ENCODE data around the gene CSF2. TPM values are rescaled to one million over a fixed set of nuclear protein-coding genes. Genes with fewer than 3 reads are reported as not detected.

CSF2 gene
- total RNA-seq, 1 donor, result not detected

DNA sequence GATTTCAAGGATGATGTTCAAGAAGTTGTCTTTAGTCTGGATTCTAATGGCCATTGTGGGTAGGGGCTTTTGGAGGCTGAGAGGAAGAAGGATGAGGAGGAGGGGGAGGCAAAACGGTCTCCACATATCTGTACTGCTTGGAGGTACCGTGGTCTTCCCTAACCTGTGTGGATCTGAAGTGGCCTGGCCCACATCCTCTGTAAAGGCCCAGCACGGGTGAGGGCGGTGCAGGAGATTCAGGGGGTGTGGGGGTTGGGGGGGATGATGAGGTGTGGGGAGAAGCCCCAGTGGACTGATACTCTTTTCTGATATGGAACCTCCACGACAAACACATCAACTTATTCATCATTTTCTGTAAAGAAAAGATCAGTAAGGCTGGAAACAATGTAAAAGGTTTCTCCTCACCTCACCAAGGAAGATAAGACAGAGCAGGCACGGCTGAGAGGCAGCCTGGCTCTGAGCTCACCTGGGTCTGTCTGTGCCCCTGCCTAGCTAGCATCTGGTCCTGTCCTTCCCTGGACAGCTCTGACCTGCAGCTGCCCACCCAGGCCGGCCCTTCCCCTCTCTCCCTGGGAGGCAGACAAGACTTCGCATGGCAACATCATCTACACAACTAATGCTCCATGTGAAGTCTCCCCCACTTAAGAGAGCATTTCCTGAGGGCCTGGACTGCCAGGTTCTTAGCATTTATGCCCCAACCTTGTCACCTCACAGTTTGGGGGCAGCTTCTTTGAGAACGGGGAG, 18.7 kb upstream of the CSF2 start:
- no peak for DNase-seq (ENCODE audit: low read depth in 2 of 3, low spot score in 2 of 3)

DNA sequence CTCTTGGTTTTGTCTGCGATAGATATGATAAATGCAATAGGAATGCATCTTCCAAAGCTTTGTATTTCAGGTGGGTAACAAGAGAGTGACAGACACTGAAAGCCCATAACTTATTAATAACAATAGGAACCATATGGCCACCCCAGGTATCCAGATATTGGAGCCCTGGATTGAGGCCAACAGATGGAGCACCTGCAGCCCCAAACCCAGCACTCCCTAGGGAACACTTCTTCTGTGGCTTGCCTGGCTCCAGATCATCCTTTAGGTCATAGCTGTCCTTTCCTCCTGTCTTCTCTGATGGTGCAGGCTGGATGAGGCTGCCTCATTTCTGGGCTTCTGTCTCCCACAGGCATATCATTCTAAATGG, 18.2 kb upstream of the CSF2 start:
- no peak for DNase-seq (ENCODE audit: low read depth in 2 of 3, low spot score in 2 of 3)

DNA sequence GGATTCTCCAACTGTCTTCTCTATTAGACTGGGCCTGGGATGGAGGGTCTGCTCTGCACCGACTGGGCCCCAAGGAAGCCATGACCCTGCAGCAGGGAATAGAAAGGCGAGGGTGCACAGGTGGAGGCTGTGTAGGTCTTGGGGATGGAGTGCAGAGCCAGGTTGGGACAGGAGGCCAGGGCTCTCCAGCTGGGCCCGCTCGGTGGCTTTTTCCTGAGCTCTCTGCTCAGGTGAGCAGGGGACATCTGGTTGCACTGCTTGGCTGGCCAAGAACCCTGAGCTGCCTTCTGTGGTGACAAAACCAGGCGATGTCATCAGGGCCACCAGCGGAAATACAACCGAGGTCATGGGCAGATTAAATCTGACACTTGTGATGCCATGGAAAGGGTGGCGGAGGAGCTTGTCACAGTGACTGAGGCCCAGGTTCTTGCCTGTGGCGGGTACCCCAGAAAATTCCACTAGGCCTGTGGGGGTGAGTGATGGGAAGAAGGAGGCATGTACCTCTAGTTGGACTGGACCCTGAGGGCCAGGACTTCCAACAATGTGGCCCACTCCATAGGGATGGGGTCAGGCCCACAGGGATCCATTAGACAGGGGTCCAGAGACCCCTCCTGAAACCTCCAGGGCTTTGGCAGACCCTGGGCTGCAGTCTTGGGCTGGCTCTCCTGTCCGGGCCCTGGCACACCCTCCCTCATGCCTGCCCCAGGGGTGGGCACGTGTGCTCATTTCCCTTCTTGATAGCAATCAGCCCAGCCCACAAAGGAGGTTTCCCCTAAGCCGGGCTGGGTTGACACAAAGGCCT, 17.6 kb upstream of the CSF2 start:
- DNase-seq (ENCODE audit: low read depth in 2 of 3, low spot score in 2 of 3), result peak in 2 of 3 donors; percentile 65 to 88

DNA sequence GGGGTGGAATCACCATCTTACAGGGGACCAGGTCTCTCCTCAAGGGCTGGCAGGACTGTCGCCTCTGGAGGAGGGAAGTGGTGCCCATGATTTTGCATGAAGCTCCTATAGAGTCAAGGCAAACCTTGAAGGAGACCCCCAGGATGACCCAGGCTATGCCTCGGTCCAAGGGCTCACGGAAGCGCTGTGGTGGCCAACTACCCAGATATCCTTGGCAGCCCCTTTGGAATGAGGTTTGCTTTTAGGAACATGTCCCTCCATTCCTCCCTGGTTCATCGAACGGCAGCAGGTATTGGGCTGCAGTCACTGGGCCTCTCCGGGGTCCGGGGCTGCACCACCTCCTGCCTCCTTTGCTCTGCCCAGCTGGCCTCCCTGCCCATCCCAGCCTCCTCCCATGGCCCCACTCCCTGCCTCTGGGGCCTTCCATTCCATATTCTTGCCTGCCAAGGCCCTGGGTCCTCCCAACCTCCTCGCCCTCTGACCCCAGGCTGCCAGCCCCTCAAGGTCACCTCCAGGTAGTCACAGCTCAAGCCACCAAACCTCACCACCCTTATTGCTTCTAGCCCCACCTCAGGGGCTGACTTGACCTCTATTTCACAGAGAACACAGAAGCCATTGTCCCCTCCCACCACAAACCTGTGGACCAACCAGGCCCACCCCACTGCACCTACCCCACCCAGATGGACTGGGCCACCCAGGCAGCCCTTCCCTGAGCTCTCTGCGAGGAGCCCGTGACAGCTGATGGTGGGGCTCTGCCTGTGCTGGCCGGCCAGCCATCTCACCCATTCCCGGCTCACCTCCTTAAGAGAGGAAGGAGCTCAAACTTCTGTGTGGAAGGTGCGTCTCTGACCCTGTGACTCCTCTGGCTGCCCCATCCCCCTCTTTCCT, 16.7 kb upstream of the CSF2 start:
- no peak for DNase-seq (ENCODE audit: low read depth in 2 of 3, low spot score in 2 of 3)

DNA sequence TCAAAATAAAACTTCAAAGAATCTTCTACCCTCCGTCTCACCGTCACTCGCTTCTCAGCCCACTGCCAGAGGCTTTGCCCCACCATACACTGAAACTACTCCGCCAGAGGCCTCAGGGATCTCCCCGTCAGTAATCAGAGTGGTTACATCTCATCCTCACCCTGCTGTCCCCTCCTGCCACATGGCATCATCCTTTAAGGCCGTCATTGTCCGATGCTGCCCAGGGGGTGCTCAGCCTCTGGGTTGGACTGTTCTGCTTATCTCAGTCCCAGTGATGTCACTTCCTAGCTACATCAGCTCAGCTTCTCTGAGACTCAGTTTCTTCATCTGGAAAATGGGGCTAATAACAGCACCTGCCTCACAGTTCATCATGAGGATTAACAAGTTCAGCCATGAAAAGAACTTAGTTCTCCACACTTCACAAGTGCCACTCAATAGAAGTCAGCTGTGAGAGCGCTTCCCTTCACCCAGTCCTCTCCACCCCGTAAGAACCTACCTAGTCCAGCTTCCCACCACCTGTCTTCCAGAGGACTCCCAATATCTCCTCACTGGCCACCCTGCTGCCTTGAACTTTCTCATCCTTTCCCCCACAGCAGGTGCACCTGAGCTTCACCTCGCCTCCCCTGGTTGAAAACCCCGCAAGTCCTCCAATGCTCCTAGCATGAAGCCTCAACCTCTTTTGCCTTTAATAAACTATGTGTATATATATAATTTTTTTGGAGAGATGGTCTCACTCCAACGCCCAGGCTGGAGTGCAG, 15.9 kb upstream of the CSF2 start:
- no peak for DNase-seq (ENCODE audit: low read depth in 2 of 3, low spot score in 2 of 3)

DNA sequence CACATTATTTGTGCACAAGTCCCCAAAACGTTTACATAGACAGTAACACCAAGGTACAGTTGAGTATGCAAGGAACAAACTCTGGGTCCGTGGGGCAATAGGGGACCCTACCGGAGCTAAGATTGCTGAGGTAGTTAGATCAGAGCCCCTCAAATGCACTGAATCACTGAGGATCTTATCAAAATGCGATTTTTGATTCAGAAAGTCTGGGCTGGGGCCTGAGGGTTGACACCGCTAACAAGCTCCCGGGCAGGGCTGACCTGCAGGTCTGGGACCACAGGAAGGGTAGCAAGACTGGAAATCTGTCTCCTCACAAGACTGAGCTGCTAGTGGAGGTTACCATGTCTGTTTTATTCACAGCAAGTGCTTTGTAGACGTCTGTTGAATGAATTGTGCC, 14.9 kb upstream of the CSF2 start:
- no peak for DNase-seq (ENCODE audit: low read depth in 2 of 3, low spot score in 2 of 3)

DNA sequence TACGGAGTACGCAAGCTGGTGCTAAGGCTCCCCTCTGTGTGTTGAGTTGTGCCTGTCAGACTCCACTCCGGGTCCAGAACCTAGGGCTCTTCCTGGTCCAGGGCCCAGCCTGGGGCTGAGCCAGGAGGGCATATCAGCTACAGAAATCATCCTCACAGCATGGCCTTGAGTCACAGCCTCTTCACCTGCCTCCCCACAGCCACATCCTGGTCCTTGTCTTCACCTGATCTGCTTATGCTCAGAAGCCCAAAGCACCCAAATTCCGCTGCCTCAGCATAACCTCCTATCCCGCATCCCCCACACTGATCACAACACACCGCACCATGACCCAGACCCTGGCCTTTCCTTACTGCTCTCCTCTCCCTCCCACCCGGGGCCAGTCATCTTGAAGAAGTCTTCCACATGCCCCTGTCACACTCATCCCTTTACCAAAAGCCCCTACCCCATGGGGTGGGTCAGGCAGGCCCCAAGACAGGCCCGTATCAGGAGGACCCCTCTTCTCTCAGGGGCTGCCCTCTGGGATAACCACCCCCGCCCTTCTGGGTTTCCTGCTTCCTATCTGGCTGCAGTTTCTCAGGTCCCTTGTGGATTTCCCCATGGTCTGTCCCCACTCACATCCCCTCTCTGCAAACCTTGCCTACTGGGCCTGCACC, 14.4 kb upstream of the CSF2 start:
- no peak for DNase-seq (ENCODE audit: low read depth in 2 of 3, low spot score in 2 of 3)

DNA sequence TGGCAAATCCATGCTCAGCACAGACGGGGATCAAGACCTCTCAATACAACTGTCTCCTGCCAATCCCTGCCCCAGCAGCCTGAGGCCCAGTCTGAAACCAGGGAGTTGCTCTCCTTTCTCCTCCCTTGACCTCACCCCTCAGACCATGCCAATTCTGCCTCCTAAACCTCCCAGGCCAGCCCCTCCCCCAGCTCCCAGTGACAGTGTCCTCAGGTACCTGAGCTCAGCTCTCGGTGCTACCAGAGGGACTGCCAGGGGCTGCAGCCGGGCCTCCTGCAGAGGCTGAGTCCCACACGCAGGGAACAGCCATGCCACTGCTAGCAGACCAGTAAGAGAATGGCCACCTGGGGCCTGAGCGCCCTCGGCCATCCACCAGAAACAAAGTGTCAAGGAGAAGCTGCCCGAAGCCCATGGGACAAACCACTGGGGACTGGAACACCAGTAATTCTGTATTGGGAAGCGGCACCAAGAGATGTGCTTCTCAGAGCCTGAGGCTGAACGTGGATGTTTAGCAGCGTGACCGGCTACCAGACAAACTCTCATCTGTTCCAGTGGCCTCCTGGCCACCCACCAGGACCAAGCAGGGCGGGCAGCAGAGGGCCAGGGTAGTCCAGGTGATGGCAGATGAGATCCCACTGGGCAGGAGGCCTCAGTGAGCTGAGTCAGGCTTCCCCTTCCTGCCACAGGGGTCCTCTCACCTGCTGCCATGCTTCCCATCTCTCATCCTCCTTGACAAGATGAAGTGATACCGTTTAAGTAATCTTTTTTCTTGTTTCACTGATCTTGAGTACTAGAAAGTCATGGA, 13.7 kb upstream of the CSF2 start:
- no peak for DNase-seq (ENCODE audit: low read depth in 2 of 3, low spot score in 2 of 3)

DNA sequence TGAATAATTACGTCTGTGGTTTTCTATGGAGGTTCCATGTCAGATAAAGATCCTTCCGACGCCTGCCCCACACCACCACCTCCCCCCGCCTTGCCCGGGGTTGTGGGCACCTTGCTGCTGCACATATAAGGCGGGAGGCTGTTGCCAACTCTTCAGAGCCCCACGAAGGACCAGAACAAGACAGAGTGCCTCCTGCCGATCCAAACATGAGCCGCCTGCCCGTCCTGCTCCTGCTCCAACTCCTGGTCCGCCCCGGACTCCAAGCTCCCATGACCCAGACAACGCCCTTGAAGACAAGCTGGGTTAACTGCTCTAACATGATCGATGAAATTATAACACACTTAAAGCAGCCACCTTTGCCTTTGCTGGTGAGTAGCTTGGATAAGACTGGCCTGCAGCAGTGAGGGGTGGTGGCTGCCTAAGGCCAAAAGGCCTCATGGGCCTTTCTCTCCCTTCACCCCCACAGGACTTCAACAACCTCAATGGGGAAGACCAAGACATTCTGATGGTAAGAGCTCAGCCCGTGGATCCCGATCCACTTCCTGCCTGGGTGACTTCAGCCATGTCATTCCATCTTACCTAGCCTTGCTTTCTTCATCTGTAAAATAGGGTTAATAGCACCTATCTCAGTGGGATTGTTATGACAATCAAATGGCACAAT, 13.0 kb upstream of the CSF2 start, which contains the start of gene IL3:
TSS of gene IL3 (plus strand) at position 155 of the 661 bp plus-strand sequence. CDS start at position 207, 52 bp downstream.
- no peak for DNase-seq (ENCODE audit: low read depth in 2 of 3, low spot score in 2 of 3)

DNA sequence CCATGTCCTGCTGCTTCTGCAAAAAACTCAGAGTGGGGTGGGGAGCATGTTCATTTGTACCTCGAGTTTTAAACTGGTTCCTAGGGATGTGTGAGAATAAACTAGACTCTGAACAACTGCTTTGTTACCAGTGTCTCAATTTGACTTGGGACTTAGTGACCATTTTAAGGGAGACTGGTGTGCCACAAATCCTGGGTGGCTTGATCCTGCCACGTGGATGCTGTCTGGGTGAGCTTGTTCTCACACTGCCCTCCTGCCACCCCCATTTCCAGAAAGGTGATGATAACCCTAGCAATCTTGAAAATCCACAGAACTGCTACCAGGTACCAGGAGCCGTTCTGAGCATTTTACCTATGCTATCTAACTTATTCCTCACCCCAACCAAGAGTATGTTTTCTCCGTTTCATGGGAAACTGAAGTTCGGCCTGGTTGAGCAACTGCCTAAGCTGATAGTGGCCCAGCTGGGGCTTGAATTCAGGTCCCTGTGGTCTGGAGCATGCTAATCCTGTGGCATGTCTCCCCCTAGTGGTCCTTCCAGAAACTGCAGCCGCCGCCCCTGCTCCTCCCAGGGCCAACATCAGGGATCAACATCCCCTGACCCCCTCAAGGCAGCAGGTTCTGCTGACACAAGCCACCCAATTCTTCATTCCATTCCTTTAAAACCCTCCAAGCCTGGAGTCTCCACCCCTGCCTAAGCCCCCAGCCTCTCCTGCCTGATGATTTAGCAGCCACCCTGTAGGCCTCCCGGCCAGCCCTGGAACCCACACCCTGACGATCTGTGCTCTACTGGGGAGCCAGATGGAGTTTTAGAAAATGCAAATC, 10.3 kb upstream of the CSF2 start:
- peak; percentile 53 to 72 (median 55) for DNase-seq (ENCODE audit: low read depth in 2 of 3, low spot score in 2 of 3)

DNA sequence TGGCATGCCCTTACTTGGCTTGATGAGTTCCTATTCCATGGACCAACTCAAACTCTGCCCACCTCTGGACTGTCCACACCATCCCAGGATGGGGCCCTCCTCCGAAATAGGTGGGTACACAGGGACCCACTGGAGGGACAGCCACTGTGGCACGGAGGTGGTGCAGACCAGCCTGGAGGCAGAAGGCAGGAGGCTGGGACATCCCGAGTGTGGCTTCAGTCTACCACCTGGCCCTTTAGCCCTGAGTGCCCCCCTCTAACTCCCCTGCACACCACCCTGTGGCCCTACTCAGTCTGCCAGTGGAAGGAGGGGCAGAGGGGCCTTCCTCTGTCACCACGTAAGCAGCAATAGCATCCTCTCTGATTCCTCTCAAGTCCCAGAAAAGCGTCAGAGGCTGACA, 9.4 kb upstream of the CSF2 start:
- DNase-seq (ENCODE audit: low read depth in 2 of 3, low spot score in 2 of 3), result no peak

DNA sequence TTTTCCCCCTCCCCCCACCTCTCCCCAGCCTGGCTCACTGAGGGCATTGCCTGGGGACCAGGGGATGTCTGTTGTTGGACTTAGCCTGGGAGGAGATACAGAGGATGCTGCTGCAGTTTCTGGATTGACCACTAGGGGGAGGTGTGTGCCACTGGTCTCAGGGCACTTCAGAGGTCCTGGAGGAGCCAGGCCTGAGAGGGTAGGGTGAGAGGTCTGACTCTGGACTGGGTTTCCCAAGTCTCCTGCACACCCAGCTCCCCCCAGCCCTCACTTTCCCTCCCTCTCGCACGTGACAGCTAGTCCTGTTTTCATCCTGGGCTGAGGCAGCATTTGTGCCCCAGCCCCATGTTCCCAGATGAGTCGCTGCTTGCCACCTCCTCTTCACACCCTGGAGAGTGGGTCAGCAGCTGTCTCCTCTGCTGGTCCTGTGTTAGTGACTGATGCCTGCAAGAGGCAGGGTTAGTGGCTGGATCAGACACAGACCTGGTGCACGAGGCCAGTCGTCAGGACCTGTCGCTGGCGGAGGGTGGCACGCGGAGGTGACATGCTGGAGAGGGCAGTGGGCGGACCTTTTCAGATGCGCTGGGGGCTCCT, 8.8 kb upstream of the CSF2 start:
- peak; percentile 64 to 76 (median 67) for DNase-seq (ENCODE audit: low read depth in 2 of 3, low spot score in 2 of 3)

DNA sequence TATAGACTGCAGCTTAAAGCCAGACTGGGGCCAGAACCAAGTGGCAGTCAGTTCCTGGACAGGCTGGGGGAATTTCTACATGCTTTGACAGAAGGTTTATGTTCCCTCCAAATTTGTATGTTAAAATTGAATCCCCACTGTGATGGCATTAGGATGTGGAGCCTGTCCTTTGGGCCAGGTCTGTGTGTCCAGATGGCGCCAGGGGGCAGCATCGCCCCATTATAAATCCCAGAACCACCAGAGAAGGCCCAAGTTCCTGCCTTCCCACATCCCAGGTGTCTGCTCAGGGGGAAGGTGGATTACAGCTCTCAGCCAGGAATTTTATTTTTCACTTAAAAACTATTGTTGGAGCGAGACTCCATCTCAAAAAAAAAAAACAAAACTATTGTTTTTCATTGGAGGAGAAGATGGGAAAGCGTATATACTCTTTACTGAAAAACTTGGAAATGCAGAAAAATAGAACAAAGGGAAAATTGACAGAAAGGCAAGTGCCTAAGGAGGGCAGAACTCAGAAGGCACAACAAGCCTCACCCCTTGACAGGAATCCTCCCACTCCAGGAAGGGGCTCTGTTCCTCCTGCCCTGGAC, 8.1 kb upstream of the CSF2 start:
- DNase-seq (ENCODE audit: low read depth in 2 of 3, low spot score in 2 of 3), result peak in 2 of 3 donors; percentile 63 to 77

DNA sequence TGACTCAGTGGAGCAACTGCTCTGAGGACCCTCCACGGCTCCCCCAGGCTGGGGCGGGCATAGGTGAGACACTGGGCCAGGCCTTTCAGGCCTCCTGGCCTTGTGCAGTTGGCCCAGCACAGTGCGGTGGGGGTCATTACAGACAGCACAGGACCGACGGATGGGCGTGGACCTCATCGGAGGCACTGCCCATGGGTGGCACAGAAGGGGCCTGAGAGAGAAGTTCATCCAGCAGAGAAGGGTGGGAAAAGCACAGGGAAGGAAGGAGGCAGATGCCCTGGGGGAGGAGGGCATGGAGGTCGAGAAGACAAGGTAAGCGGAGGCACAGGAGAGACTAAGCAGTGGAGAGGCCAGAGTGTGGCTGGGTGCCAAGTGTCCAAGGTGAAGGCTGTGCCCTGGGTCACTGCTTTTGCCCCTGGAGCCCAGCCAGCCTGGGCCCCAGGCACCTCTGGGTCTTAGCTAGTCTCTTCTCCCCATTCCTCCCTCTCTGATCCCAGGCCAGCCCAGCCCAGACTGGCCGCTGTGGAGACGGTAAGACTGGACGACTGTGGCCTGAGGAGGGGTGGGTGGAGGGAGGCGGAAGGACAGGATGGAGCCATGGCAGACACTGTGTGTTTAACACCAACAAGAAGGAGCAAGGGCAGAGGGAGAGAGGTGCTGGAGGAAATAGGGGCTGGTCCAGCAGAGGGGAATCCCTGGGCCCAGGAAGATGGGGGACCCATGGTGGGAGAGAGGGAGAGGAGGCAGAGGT, 7.5 kb upstream of the CSF2 start:
- no peak for DNase-seq (ENCODE audit: low read depth in 2 of 3, low spot score in 2 of 3)

DNA sequence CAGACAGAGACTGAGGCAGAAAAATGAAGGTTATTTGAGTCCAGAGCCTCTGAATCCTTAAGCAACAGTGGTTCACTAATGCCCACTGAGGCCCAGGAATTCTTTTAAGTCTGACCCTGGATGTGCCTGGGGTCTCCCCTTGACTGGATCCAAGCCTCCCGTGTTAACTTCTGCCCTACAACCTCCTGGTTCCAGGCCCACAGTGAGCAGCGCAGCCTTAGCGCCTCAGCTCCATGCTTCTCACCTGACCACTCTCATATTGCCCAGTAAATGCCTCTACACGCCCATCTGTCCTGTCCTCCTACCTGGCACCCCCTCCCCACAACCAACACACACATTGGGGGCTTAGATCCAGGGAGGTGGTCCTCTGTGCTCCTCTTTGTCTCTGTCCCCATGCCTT, 6.7 kb upstream of the CSF2 start:
- DNase-seq (ENCODE audit: low read depth in 2 of 3, low spot score in 2 of 3), result no peak

DNA sequence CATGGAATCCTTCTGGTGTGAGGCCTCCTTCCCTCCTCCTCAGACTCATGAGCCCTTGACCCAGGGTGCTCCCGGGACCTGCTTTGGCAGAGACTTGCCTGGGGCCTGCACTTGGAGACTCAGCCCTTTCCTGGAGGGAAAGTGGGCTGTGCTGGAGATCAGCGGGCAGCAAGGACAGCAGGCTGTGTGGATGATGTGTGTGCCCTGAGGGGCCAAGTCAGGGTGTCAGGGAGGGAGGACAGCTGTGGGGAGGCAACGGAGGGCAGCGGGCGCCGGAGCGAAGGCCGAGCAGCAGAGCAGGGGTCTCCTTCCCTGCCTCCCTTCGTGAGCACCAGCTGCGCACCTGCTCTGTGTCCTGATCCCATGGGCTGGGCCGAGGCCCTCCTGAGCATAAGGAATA, 6.1 kb upstream of the CSF2 start:
- no peak for DNase-seq (ENCODE audit: low read depth in 2 of 3, low spot score in 2 of 3)

Measured in hematopoietic multipotent progenitor cell (in vitro differentiated cells).